ENCODE results near the gene CD300LF.

The CD300LF gene

DNA sequence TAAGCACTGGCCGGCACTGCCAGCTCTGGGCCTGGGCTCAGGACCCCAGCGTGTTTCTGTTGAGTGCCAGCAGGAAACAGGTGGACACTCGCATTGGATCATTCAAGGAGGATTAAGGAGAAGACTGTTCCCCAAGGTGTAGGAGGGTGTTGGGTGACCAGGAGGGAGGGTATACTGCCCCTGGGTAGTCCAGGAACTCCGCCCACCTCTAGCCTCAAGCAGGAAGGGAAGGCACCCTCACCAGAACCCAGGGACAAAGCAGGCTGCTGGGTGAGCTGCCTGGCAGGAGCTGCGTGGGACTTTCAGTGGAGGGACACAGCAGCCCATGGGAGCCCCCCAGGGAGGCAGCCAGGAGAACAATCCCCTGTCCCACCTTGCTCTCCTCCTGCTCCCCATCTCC, 16.6 kb upstream of the CD300LF start:
- no peak for DNase-seq

DNA sequence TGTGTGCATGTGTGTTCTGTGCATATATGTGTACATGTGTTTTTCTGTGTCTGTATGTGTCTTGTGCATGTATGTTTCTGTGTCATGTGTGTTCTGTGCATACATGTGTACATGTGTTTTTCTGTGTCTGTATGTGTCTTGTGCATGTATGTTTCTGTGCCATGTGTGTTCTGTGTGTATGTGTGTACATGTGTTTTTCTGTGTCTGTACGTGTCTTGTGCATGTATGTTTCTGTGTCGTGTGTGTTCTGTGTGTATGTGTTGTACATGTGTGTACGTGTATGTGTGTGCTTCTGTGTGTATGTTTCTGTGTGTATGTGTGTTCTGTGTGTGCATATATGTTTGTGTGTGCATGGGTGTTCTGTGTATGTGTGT, 16.0 kb upstream of the CD300LF start:
- no peak for DNase-seq

DNA sequence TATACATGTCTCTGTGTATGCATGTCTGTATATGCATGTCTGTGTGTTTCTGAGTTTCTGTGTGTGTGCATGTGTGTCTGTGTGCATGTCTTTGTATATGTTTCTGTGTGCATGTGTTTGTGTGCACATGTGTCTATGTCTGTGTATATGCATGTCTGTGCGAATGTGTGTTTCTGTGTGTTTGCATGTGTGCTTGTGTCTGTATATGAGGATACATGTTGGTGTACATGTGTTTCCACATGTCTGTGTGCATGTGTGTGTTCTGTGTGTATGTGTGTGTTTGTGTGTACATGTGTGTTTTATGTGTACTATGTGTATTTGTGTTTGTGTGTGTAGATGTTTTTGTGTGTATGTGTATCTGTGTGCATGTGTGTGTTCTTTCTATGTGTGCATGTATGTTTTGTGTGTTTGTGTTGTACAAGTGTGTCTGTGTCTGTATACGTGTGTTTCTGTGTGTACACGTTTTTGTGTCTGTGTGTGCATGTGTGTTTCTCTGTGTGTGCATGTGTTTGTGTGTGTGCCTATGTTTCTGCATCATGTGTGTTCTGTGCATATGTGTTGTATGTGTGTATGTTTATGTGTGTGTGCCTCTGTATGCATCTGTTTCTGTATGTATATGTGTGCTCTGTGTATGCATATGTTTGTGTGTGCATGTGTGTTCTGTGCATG, 15.4 kb upstream of the CD300LF start:
- DNase-seq: no peak

- DNase-seq: no peak
Observed at GRCh38 chr17:74725111-74725510, 12.4 kb upstream of the CD300LF start.

GRCh38 chr17:74723891-74724290, 11.2 kb upstream of the CD300LF start:
- DNase-seq: no peak

DNA sequence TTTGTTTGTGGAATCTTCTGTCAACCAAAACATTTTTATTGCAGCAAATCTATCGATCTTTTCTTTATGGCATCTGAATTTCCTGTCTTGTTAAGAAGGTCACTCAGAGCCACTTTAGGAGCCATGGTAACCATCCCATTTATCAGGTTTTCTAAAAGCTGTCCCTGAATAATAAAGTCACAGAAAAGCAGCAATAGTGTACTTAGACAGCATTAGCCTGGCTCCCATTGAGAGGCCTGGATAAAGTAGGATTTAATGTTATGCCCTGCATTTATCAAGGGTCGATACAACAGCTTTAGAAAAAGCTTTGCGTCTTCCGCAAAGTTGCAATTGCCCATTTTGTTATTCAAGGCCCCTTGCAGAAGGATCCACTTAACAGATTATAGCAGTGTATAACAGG, 10.1 kb upstream of the CD300LF start:
- DNase-seq: no peak

DNA sequence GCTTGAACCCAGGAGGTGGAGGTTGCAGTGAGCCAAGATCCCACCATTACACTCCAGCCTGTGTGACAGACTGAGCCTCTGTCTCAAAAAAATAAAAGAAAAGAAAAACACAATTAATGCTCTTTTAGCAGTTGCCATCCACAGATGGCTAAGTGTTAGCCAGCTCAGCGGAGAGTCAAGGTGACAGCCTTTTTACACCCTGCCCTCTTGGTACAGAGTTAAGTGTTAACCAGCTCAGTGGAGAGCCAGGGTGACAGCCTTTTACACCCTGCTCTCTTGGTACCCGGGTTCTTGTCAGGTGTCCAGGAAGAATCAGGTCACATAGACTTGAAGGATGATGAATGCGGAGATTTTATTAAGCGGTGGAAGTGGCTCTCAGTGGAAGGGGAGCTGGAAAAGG, 7.8 kb upstream of the CD300LF start:
- DNase-seq: no peak

DNA sequence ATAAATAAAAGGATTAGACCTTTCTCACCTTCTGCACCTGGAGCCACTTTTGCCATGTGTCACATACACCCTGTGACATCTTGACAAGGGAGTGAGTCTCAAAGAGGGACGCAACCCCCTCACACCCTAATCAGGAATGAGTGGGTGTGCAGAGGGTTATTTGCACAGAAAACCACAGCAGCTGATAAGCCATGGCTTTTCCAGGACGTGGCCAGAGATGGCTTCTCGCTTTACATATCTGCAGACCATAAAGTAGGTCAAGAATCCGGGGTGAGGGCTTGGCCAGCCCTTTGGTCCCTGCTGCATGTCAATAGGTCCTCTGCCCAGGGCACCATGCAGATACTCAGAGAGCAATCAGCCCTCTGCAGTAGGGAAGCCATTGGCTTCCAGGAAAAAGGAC, 2.4 kb upstream of the CD300LF start:
- DNase-seq: no peak

GRCh38 chr17:74713171-74713755, 540 bp upstream of the CD300LF start:
- DNase-seq: no peak

- DNase-seq: no peak
Observed at GRCh38 chr17:74712301-74712700, 422 bp downstream of the CD300LF start.

GRCh38 chr17:74711058-74711824, 1.5 kb downstream of the CD300LF start:
- DNase-seq: no peak

- DNase-seq: no peak
Observed at GRCh38 chr17:74704544-74704943, 8.2 kb downstream of the CD300LF start.

- DNase-seq: no peak
Observed at GRCh38 chr17:74703311-74703710, 9.4 kb downstream of the CD300LF start.

DNA sequence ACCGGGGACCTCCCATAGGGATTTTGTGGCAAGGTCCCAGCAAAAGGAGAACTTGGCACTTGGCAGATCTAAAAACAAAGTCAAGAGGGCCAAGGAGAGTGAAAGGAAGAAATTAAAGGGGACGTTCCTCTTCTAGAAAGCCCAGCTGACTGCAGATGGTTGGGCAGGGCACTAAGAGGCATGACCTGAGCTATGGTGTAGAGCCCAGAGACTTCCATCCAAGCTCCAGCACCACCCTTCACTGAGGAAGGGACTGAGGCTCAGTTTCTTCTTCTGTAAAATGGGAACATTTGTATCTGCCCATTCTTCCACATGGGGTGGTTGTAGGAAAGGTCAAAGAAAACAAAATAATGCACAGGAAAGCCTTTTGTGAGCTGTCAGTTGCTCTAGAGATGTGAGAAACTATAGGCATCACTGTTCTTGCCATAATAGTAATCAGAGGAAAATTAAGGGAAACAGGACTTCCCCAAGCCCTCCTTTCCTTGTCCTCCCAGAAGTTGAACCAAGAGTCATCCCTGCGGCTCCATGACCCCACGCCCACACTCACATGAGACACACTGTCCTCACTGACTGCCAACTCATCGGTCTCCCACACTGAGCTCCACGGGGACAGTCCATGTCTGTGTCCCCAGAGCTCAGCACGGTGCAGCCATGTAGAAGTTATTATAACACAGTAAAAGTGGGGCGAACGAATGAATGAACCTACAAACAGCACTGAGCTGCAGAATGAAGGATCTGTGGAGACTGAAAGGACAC, 10.4 kb downstream of the CD300LF start:
- no peak for DNase-seq

DNA sequence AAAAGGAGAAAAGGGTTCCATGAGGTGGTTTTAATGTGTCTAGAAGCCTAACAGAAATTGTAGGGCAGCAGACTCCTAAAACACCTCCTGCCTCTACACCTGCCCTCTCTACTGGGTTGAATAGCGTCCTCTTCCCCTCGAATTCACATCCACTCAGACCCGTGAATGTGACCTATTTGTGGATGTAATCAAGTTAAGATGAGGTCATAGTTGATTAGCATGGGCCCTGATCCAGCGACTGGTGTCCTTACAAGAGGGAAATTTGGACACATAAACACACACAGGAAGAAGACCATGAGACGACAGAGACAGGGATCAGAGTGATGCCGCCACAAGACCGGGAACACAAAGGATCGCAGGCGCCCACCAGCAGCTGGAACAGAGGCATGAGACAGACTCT, 13.5 kb downstream of the CD300LF start:
- no peak for DNase-seq

DNA sequence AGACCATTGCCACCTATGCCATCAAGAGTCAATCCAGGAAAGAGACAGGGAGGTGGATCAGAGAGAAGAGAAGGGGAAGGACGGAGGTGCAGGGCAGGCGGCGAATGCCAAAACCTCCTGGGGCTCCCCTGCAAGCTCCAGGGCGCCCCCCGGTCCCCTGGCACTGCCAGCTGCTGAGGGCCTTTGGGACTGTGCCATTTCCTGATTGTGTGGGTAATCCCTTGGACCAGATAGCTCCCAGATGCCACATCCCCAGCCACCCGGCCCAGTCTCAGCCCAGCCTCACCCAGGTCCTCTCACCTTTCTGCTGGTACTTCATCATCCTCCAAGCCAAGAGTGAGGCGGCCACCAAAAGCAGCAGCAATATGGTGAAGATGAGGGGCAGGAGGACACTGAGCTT, 14.7 kb downstream of the CD300LF start:
- no peak for DNase-seq

DNA sequence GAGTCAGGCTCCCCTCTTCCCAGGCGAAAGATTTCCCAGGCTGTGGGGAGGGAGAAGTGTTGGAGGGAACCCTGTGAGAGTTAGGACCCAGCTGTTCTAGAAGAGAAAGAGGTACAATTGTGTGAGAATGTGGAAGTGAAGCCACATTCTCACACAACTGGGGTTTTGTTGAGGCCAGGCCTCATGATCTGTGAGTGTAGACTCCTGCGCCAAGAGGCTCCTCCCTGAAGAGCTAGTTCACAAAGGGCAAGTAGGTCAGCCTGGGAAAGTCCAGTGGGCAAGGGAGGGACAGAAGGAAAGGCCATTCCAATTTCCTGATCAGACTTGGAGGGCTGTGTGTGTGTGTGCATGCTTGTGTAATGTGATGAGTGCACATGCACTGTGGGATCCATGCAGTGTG, 15.2 kb downstream of the CD300LF start:
- no peak for DNase-seq

DNA sequence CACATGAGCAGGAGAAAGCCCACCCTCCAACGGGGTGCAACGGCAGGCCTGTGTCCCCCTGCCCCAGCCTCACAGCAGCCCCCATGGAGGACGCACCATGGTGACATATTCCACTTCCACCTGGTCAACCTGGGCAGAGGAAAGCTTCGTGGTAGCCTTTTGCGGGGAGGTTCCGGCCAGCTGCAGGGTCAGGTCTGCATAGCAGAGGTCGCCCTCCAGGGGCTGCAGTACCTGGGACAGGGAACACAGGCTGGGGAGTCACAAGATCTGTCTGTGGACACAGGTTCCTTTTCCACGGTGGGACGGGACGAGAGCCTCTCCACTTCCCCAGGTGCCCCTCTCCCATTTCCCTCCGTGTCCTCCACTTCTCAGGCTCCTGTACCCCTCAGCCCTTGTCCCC, 17.1 kb downstream of the CD300LF start:
- DNase-seq: no peak

DNA sequence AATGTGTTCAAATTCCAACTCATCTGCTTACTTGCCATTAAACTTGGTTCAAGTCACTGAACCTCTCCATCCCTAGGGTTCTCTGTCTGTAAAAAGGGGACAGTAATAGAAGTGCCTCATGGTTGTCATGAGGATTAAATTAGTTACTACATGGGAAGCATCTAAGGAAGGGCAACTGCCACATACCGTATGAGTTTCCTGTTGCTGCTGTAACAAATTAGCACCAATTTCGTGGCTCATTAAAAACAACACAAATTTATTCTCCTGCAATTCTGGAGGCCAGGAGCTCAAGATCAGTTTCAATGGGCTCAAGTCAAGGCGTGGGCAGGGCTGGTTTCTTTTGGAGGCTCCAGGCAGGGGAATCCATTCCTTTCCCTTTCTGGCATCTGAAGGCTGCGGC, 18.6 kb downstream of the CD300LF start:
- no peak for DNase-seq

DNA sequence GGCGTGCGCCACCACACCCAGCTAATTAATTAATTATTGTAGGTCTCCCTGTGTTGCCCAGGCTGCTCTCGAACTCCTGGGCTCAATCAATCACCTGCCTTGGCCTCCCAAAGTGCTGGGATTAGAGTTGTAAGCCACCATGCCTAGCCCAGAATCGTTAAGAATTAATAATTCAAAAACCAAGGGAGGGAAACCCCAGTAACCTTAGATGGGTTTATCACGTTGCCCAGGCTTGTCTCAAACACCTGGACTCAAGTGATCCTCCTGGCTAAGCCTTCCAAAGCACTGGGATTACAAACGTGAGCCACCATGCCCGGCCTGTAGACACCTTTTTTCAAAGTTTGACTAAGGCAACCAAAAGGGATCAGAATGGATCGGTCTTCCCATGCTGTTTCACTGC, 21.6 kb downstream of the CD300LF start:
- DNase-seq: no peak

GRCh38 chr17:74690409-74690825, 22.3 kb downstream of the CD300LF start:
- no peak for DNase-seq

DNA sequence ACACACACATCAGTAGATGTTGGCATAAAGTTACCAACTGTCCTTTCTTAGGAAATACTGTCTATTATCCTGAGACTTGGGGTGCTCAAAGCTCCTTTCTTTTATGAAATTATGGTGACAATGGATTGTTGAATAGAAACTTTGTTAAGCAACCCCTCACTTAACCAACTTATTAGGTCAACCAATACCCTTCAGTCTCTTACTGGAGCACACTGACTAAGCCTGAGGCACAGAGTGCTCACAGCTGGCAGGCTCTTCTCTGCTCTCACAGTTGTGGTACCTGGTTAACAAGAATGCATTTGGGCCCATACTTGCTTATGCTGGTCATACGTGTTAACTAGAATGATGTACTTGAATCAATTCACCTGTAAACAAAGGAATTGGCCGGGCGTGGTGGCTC, 24.8 kb downstream of the CD300LF start:
- no peak for DNase-seq

- DNase-seq: peak; percentile 33
Observed at GRCh38 chr17:74686761-74687160, 26.0 kb downstream of the CD300LF start.

Data from CD4-positive, alpha-beta T cell treated with Interleukin-10 for 1 hour (primary cell).